Osteoblast (primary cell): ENCODE data around the gene ADARB2. TPM values are rescaled to one million over a fixed set of nuclear protein-coding genes. Genes with fewer than 3 reads are reported as not detected.

Experiments
- DNase-seq: peaks from one replicate; pipeline ENCODE4 v3.0.0; 2011; ENCODE audit warnings: low spot score, mixed read lengths; ENCODE audit not compliant: insufficient read length; ENCODE audit errors: missing footprints
- H2AFZ ChIP-seq: 2 replicates; pipeline ENCODE4 v1.6.0; 2011; ENCODE audit warnings: mild to moderate bottlenecking, low read length
- H3K27ac ChIP-seq: 2 replicates; pipeline ENCODE4 v1.5.1; 2011; ENCODE audit warnings: mild to moderate bottlenecking, low read depth, low read length, moderate library complexity
- H3K27me3 ChIP-seq: 2 replicates; pipeline ENCODE4 v1.6.0; 2012; ENCODE audit warnings: mild to moderate bottlenecking, control low read depth, inconsistent platforms, low read length, moderate library complexity; ENCODE audit not compliant: insufficient read depth
- H3K36me3 ChIP-seq: 2 replicates; pipeline ENCODE4 v1.5.1; 2011; ENCODE audit warnings: mild to moderate bottlenecking, low read length, control low read depth, moderate library complexity; ENCODE audit not compliant: insufficient read depth
- H3K4me1 ChIP-seq: 2 replicates; pipeline ENCODE4 v1.5.1; 2011; ENCODE audit warnings: mild to moderate bottlenecking, low read length, control low read depth, moderate library complexity; ENCODE audit not compliant: insufficient read depth
- H3K4me2 ChIP-seq: 2 replicates; pipeline ENCODE4 v1.6.0; 2011; ENCODE audit warnings: mild to moderate bottlenecking, low read length; ENCODE audit not compliant: insufficient read depth
- H3K4me3 ChIP-seq: fragments of 200-600 bp; sonication (generic); 3 replicates; pipeline ENCODE4 v1.5.1; 2012; ENCODE audit warnings: mild to moderate bottlenecking, low read length, inconsistent platforms; ENCODE audit not compliant: insufficient read depth
- H3K79me2 ChIP-seq: 2 replicates; pipeline ENCODE4 v1.6.0; 2012; ENCODE audit warnings: mild to moderate bottlenecking, low read length, control low read depth, inconsistent platforms; ENCODE audit not compliant: insufficient read depth
- H3K9me3 ChIP-seq: 2 replicates; pipeline ENCODE4 v1.5.1; 2011; ENCODE audit warnings: low read depth, low read length, control low read depth
- H4K20me1 ChIP-seq: 2 replicates; pipeline ENCODE4 v1.6.0; 2012; ENCODE audit warnings: mild to moderate bottlenecking, low read length, control low read depth; ENCODE audit not compliant: insufficient read depth
- CTCF ChIP-seq: IDR thresholded peaks from 2 replicates; pipeline ENCODE4 v1.5.1; 2011; ENCODE audit warnings: mild to moderate bottlenecking, low read depth, low read length, moderate library complexity; ENCODE audit errors: extremely low read depth
- total RNA-seq: library from RNA; depleted of rRNA; stranded (reverse); fragments of >200 nt; gene quantifications from 2 replicates; pipeline ENCODE4 v1.2.3, GENCODE V29; 2012

The ADARB2 gene
- total RNA-seq, 1 donor: not detected

GRCh38 chr10:1402816-1403507 is 334.4 kb downstream of the ADARB2 start:
- H3K9me3 ChIP-seq: no peaks in the 10 kb centered on the region

GRCh38 chr10:1402016-1402770 is 335.1 kb downstream of the ADARB2 start:
- H3K27ac ChIP-seq: no peak overlapping the region
- no peaks in the 10 kb centered on the region for H4K20me1 ChIP-seq
- no peak overlapping the region for H3K4me2 ChIP-seq
- DNase-seq: peak; percentile 69
- no peaks in the 10 kb centered on the region for H3K27me3 ChIP-seq
- no peaks in the 10 kb centered on the region for H3K79me2 ChIP-seq
- H3K4me3 ChIP-seq: no peak overlapping the region
- H3K36me3 ChIP-seq: no peaks in the 10 kb centered on the region
- no peak for TF ChIP-seq CTCF
- H2AFZ ChIP-seq: no peak overlapping the region
- H3K9me3 ChIP-seq: no peaks in the 10 kb centered on the region
- H3K4me1 ChIP-seq: no peaks in the 10 kb centered on the region

More at GRCh38 chr10:1402816-1403507, 334.4 kb downstream of the ADARB2 start:
- DNase-seq: peak; percentile 80
- no peak overlapping the region for H3K27ac ChIP-seq
- no peak overlapping the region for H3K4me2 ChIP-seq
- no peaks in the 10 kb centered on the region for H3K36me3 ChIP-seq
- no peaks in the 10 kb centered on the region for H3K27me3 ChIP-seq
- no peaks in the 10 kb centered on the region for H4K20me1 ChIP-seq
- H2AFZ ChIP-seq: no peak overlapping the region
- no peak for TF ChIP-seq CTCF
- no peak overlapping the region for H3K4me3 ChIP-seq
- no peaks in the 10 kb centered on the region for H3K79me2 ChIP-seq
- no peaks in the 10 kb centered on the region for H3K4me1 ChIP-seq

- Histone ChIP-seq H3K79me2 (no peaks in the 10 kb centered on the region), H3K27ac (no peak overlapping the region), H3K4me1 (no peaks in the 10 kb centered on the region), H3K9me3 (no peaks in the 10 kb centered on the region), H3K27me3 (no peaks in the 10 kb centered on the region), H3K36me3 (no peaks in the 10 kb centered on the region), H2AFZ (no peak overlapping the region), H3K4me3 (no peak overlapping the region), H4K20me1 (no peaks in the 10 kb centered on the region), H3K4me2 (no peak overlapping the region)
- no peak for TF ChIP-seq CTCF
- DNase-seq: peak; percentile 38
Measured at GRCh38 chr10:1401071-1401965, 336.0 kb downstream of the ADARB2 start.
